Measurements from ENCODE around the gene CPS1.

GRCh38 chr2:210633699-210634098, 77.3 kb downstream of the CPS1 start:
- TF ChIP-seq CTCF (IDR thresholded peaks at IDR 0.05; ENCODE audit: insufficient read depth, low read length, poor library complexity, severe bottlenecking) (no peak), EZH2phosphoT487 (conservative IDR thresholded peaks at IDR 0.05; ENCODE audit: low read length) (no peak)

Data from SU-DHL-6 (cell line).